Panc1 (cell line): ENCODE data around the gene XK. TPM values are rescaled to one million over a fixed set of nuclear protein-coding genes. Genes with fewer than 3 reads are reported as not detected.

Experiments used
- ATAC-seq: fragments of 200-7000 bp; cut with Tn5 transposase; 2 replicates; pipeline ENCODE4 v1.9.1; 2020; ENCODE audit warnings: mild to moderate bottlenecking, moderate library complexity
- BruUV-seq: library from RNA; stranded (reverse); fragments of 400-500 nt; replicated peaks from 2 replicates; lab custom pipeline; 2021; lab: Mats Ljungman, UMichigan
- CTCF ChIA-PET: fragments of 300-600 bp; sonication (Branson Sonifier 250); formaldehyde crosslinking; loops from one replicate; lab custom pipeline; 2022; ENCODE audit warnings: antibody characterized with exemption; lab: Charles Lee
- POLR2A ChIA-PET: fragments of 300-600 bp; sonication (Branson Sonifier 250); formaldehyde crosslinking; loops from one replicate; lab custom pipeline; 2022; ENCODE audit warnings: antibody characterized with exemption; lab: Charles Lee
- DNase-seq: peaks from one replicate; pipeline ENCODE4 v3.0.0-alpha.2; 2010; ENCODE audit warnings: low read depth, low spot score
- H3K27ac ChIP-seq: 2 replicates; pipeline ENCODE4 v1.5.1; 2011; ENCODE audit warnings: mild to moderate bottlenecking, low read length, inconsistent platforms
- H3K27me3 ChIP-seq: fragments of 200-500 bp; sonication (Bioruptor generic); 2 replicates; pipeline ENCODE4 v1.6.0; 2014; ENCODE audit warnings: low read length, inconsistent platforms; ENCODE audit not compliant: control insufficient read depth, insufficient read depth
- H3K36me3 ChIP-seq: fragments of 200-500 bp; sonication (Bioruptor generic); 2 replicates; pipeline ENCODE4 v1.5.1; 2014; ENCODE audit warnings: inconsistent platforms, mild to moderate bottlenecking, low read length, moderate library complexity; ENCODE audit not compliant: control insufficient read depth, insufficient read depth
- H3K4me1 ChIP-seq: 2 replicates; pipeline ENCODE4 v1.5.1; 2011; ENCODE audit warnings: inconsistent platforms, mild to moderate bottlenecking, low read length, moderate library complexity; ENCODE audit not compliant: control insufficient read depth, insufficient read depth
- H3K4me3 ChIP-seq, 2 experiments: 2 replicates each; pipeline ENCODE4 v1.5.1; 2011 to 2012; ENCODE audit warnings: low read depth in 2 of 2, low read length in 2 of 2, mild to moderate bottlenecking in 2 of 2, inconsistent platforms in 1 of 2, moderate library complexity in 1 of 2
- H3K9me3 ChIP-seq: fragments of 200-500 bp; sonication (Bioruptor generic); 2 replicates; pipeline ENCODE4 v1.5.1; 2014; ENCODE audit warnings: low read depth, mild to moderate bottlenecking, inconsistent platforms, low read length, moderate library complexity; ENCODE audit not compliant: control insufficient read depth, insufficient read depth
- POLR2AphosphoS5 ChIP-seq: IDR thresholded peaks from 2 replicates; pipeline ENCODE4 v1.6.1; 2012; ENCODE audit warnings: mild to moderate bottlenecking, low read depth, low read length, moderate library complexity
- REST ChIP-seq, 2 experiments: IDR thresholded peaks; 2 replicates each; pipeline ENCODE4 v1.6.1; 2011 to 2012; ENCODE audit warnings: low read depth in 2 of 2, control low read depth in 1 of 2, low read length in 1 of 2, mild to moderate bottlenecking in 1 of 2, moderate library complexity in 1 of 2; ENCODE audit not compliant: insufficient read depth in 1 of 2
- SIN3A ChIP-seq: IDR thresholded peaks from 2 replicates; pipeline ENCODE4 v1.6.1; 2012; ENCODE audit warnings: low read depth, mild to moderate bottlenecking, low read length, moderate library complexity, borderline replicate concordance; ENCODE audit not compliant: insufficient read depth
- TCF7L2 ChIP-seq: IDR thresholded peaks from 2 replicates; pipeline ENCODE4 v1.6.1; 2011; ENCODE audit warnings: mild to moderate bottlenecking, low read depth, low read length, inconsistent platforms
- in situ Hi-C: cut with HindIII; loops from 2 replicates; pipeline ENCODE4 v1.10.0; 2016; ENCODE audit warnings: low sequenced_read_pairs, low pct_unique_long_range_greater_than_20kb
- intact Hi-C: fragments of 100-400 bp; cut with micrococcal nuclease; formaldehyde crosslinking; loops from one replicate; pipeline ENCODE4 v1.10.0; 2022; ENCODE audit not compliant: unreplicated experiment
- total RNA-seq: library from RNA; stranded (reverse); gene quantifications from one replicate; pipeline ENCODE4 v1.2.1, GENCODE V29; 2021; ENCODE audit not compliant: unreplicated experiment
- TF ChIP-seq, protein P1 (sequence below): fragments of 450-650 bp; IDR thresholded peaks from 2 replicates; pipeline ENCODE4 v1.5.1; 2017; ENCODE audit warnings: mild to moderate bottlenecking

The XK gene
- total RNA-seq, 1 experiment from 2014 or later = 1.3 TPM

GRCh38 chrX:37752936-37753335 is 67.3 kb downstream of the XK start:
- DNase-seq (no peak), ATAC-seq (no peak)
- Histone ChIP-seq H3K4me3 (no peak overlapping the region), H3K27ac (no peak overlapping the region), H3K27me3 (no peaks in the 10 kb centered on the region), H3K36me3 (no peaks in the 10 kb centered on the region), H3K9me3 (no peaks in the 10 kb centered on the region), H3K4me1 (no peaks in the 10 kb centered on the region)
- CTCF ChIA-PET = no interaction called here
- TF ChIP-seq SIN3A = no peak
- TF ChIP-seq, protein P1, sequence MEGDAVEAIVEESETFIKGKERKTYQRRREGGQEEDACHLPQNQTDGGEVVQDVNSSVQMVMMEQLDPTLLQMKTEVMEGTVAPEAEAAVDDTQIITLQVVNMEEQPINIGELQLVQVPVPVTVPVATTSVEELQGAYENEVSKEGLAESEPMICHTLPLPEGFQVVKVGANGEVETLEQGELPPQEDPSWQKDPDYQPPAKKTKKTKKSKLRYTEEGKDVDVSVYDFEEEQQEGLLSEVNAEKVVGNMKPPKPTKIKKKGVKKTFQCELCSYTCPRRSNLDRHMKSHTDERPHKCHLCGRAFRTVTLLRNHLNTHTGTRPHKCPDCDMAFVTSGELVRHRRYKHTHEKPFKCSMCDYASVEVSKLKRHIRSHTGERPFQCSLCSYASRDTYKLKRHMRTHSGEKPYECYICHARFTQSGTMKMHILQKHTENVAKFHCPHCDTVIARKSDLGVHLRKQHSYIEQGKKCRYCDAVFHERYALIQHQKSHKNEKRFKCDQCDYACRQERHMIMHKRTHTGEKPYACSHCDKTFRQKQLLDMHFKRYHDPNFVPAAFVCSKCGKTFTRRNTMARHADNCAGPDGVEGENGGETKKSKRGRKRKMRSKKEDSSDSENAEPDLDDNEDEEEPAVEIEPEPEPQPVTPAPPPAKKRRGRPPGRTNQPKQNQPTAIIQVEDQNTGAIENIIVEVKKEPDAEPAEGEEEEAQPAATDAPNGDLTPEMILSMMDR = no peak
- TF ChIP-seq REST (IDR thresholded peaks at IDR 0.05; ENCODE audit: insufficient read depth in 1 of 2, low read depth in 2 of 2, low read length in 1 of 2) = no peak
- no peak for TF ChIP-seq TCF7L2
- TF ChIP-seq POLR2AphosphoS5 = no peak
- POLR2A ChIA-PET = no interaction called here
- intact Hi-C loops = no loop called here
- in situ Hi-C loops = no loop called here
- BruUV-seq = no TSS peak

DNA sequence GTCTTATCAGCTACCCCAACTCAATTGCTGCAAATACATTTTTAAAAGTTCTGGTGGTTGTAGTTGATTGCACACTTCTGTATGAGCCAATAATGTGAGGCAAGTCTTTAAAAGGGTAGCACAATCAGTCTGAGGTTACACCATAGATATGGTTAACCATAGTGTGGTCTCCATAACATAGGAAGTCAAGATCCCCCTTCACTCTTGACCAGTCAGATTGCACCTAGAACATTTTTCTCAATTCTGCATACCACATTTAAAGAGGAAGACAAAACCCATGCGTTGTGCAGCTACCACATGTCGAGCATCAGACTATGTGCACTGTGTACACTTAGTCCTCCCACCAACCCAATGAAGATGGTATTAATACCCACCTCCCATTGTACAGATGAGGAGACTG is 67.8 kb downstream of the XK start:
- intact Hi-C loops = no loop called here
- no peak overlapping the region for H3K4me3 ChIP-seq
- ChIA-PET POLR2A (no interaction called here), CTCF (no interaction called here)
- H3K27ac ChIP-seq = no peak overlapping the region
- no peak for DNase-seq
- no peaks in the 10 kb centered on the region for H3K4me1 ChIP-seq
- ATAC-seq = no peak
- TF ChIP-seq SIN3A (no peak), TCF7L2 (no peak), POLR2AphosphoS5 (no peak), REST (IDR thresholded peaks at IDR 0.05; ENCODE audit: insufficient read depth in 1 of 2, low read depth in 2 of 2, low read length in 1 of 2) (no peak)
- TF ChIP-seq, protein P1 = no peak
- H3K9me3 ChIP-seq = no peaks in the 10 kb centered on the region
- no peaks in the 10 kb centered on the region for H3K27me3 ChIP-seq
- in situ Hi-C loops = no loop called here
- no peaks in the 10 kb centered on the region for H3K36me3 ChIP-seq
- no TSS peak for BruUV-seq
